GM12875 (cell line): Measurements from ENCODE around the gene PTPRM.

Experiments used
- H3K4me3 ChIP-seq: one replicate; pipeline ENCODE4 v1.5.1; 2011; ENCODE audit warnings: low read depth, low read length, control low read depth
- TF ChIP-seq, protein P1 (sequence below): IDR thresholded peaks from 2 replicates; pipeline ENCODE4 v1.5.1; 2011; ENCODE audit warnings: low read depth, mild to moderate bottlenecking, control low read depth, inconsistent platforms, low read length, moderate library complexity, borderline replicate concordance; ENCODE audit not compliant: insufficient read depth

PTPRM gene

DNA sequence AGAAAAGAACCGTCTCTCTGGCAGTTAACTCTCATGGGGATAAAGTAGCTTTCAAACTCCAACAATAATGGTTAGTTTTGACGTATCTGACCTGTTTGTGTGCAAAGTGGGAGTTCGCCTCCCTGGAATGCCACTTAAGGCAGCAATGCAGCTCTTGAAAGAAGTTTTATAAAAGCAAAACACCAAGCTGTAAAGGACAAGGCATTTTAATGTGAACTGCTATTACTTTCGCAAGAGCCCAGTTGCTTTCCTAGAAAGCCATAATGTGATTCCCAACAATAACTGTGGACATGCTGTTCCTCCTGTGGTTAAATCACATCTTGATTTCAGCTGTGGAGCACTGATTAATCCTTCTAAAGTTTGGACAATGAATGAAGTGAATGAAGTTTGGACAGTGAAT, 303.7 kb downstream of the PTPRM start:
- no peak overlapping the region for H3K4me3 ChIP-seq
- TF ChIP-seq, protein P1, sequence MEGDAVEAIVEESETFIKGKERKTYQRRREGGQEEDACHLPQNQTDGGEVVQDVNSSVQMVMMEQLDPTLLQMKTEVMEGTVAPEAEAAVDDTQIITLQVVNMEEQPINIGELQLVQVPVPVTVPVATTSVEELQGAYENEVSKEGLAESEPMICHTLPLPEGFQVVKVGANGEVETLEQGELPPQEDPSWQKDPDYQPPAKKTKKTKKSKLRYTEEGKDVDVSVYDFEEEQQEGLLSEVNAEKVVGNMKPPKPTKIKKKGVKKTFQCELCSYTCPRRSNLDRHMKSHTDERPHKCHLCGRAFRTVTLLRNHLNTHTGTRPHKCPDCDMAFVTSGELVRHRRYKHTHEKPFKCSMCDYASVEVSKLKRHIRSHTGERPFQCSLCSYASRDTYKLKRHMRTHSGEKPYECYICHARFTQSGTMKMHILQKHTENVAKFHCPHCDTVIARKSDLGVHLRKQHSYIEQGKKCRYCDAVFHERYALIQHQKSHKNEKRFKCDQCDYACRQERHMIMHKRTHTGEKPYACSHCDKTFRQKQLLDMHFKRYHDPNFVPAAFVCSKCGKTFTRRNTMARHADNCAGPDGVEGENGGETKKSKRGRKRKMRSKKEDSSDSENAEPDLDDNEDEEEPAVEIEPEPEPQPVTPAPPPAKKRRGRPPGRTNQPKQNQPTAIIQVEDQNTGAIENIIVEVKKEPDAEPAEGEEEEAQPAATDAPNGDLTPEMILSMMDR, result no peak

GRCh38 chr18:7871560-7872456, 304.7 kb downstream of the PTPRM start:
- TF ChIP-seq, protein P1, result no peak
- no peak overlapping the region for H3K4me3 ChIP-seq

DNA sequence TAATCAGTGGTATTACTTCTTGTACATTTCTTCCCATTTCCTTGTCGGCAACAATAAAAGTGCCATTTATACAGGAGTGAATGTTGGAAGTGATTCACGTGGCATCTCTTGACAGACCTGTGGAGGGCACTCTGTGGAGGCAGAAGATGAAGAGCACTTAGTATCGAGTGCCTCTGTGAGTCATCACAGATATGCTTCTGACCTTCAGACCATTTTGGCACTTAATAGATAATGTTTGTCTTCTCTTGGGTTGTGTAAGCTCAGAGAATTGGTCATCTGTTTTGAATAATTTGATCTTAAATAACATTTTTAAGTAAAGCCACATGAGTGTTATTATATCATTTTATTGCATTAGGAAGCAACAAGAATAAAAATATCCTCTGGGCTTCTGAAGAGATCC, 305.5 kb downstream of the PTPRM start:
- no peak overlapping the region for H3K4me3 ChIP-seq
- TF ChIP-seq, protein P1, result no peak

DNA sequence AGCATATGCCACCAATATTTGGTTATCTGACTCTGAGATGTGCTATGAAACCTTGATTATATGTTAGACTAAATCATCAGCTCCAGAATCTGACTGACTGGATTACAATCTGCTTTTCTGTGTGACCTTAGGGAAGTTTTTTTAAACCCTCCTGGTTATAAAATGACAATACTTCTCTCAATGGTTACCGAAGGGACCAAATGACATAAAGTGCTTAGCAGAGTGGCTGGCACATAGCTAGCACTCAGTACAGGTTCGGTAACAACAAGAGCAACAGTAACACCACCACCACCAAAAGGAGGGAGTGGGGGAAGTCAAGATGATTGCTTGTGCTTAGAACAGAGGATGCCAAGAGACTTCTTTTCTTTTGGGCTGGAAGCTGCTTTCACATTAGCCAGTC, 306.2 kb downstream of the PTPRM start:
- H3K4me3 ChIP-seq, result no peak overlapping the region
- TF ChIP-seq, protein P1, result no peak

- TF ChIP-seq, protein P1, result no peak
Measured at GRCh38 chr18:7876354-7877104, 309.4 kb downstream of the PTPRM start.

GRCh38 chr18:7877609-7878008, 310.5 kb downstream of the PTPRM start:
- no peak overlapping the region for H3K4me3 ChIP-seq

More at GRCh38 chr18:7876354-7877104, 309.4 kb downstream of the PTPRM start:
- no peak overlapping the region for H3K4me3 ChIP-seq

More at GRCh38 chr18:7877609-7878008, 310.5 kb downstream of the PTPRM start:
- TF ChIP-seq, protein P1, result no peak
